ENCODE data around the gene PRKACA.

PRKACA gene

GRCh38 chr19:14127176-14127575 lies 9.6 kb upstream of the PRKACA start:
- H3K36me3 ChIP-seq (ENCODE audit: insufficient read depth, low read length) = peaks cover 35% of the 10 kb centered on the region
- no peak overlapping the region for H3K9ac ChIP-seq (ENCODE audit: low read depth, low read length)
- no peak overlapping the region for H3K4me3 ChIP-seq (ENCODE audit: low read length)
- H3K9me3 ChIP-seq (ENCODE audit: insufficient read depth, low read depth, low read length) = no peaks in the 10 kb centered on the region
- no peak overlapping the region for H3K27ac ChIP-seq (ENCODE audit: low read depth, low read length)
- H3K4me1 ChIP-seq (ENCODE audit: insufficient read depth, low read length) = no peaks in the 10 kb centered on the region
- H3K27me3 ChIP-seq (ENCODE audit: insufficient read depth, low read length) = no peaks in the 10 kb centered on the region
- 94% methylated on average over 8 of the region's 8 CpGs for whole genome bisulfite sequencing

GRCh38 chr19:14122924-14123323 lies 5.4 kb upstream of the PRKACA start:
- H3K27ac ChIP-seq (ENCODE audit: low read depth, low read length) = no peak overlapping the region
- H3K36me3 ChIP-seq (ENCODE audit: insufficient read depth, low read length) = peaks cover 33% of the 10 kb centered on the region
- no peak overlapping the region for H3K9ac ChIP-seq (ENCODE audit: low read depth, low read length)
- 94% methylated on average over 6 of the region's 6 CpGs for WGBS
- no peak overlapping the region for H3K4me3 ChIP-seq (ENCODE audit: low read length)
- H3K27me3 ChIP-seq (ENCODE audit: insufficient read depth, low read length) = no peaks in the 10 kb centered on the region
- H3K9me3 ChIP-seq (ENCODE audit: insufficient read depth, low read depth, low read length) = no peaks in the 10 kb centered on the region
- peaks cover 4% of the 10 kb centered on the region; the same call in 1 of the 2 replicates for H3K4me1 ChIP-seq (ENCODE audit: insufficient read depth, low read length)

- Histone ChIP-seq H3K9me3 (ENCODE audit: insufficient read depth, low read depth, low read length) (no peaks in the 10 kb centered on the region), H3K27me3 (ENCODE audit: insufficient read depth, low read length) (no peaks in the 10 kb centered on the region), H3K36me3 (ENCODE audit: insufficient read depth, low read length) (peaks cover 26% of the 10 kb centered on the region), H3K4me1 (ENCODE audit: insufficient read depth, low read length) (peaks cover 7% of the 10 kb centered on the region; the same call in 1 of the 2 replicates), H3K4me3 (ENCODE audit: low read length) (no peak overlapping the region), H3K9ac (ENCODE audit: low read depth, low read length) (no peak overlapping the region), H3K27ac (ENCODE audit: low read depth, low read length) (no peak overlapping the region)
- WGBS = 95% methylated on average over 7 of the region's 7 CpGs
Observed at GRCh38 chr19:14120497-14120780, 2.9 kb upstream of the PRKACA start.

GRCh38 chr19:14119644-14120496 lies 2.3 kb upstream of the PRKACA start:
- no peak overlapping the region for H3K27ac ChIP-seq (ENCODE audit: low read depth, low read length)
- peaks cover 7% of the 10 kb centered on the region; the same call in 1 of the 2 replicates for H3K4me1 ChIP-seq (ENCODE audit: insufficient read depth, low read length)
- H3K36me3 ChIP-seq (ENCODE audit: insufficient read depth, low read length) = peaks cover 22% of the 10 kb centered on the region
- H3K4me3 ChIP-seq (ENCODE audit: low read length) = no peak overlapping the region
- H3K9me3 ChIP-seq (ENCODE audit: insufficient read depth, low read depth, low read length) = no peaks in the 10 kb centered on the region
- WGBS = 93% methylated on average over 7 of the region's 7 CpGs
- no peak overlapping the region for H3K9ac ChIP-seq (ENCODE audit: low read depth, low read length)
- no peaks in the 10 kb centered on the region for H3K27me3 ChIP-seq (ENCODE audit: insufficient read depth, low read length)

- Histone ChIP-seq H3K27ac (ENCODE audit: low read depth, low read length) (peak overlapping the region; percentile 89; the same call in 1 of the 2 replicates), H3K4me3 (ENCODE audit: low read length) (peak overlapping the region; percentile 61; the same call in 1 of the 2 replicates), H3K27me3 (ENCODE audit: insufficient read depth, low read length) (no peaks in the 10 kb centered on the region), H3K9ac (ENCODE audit: low read depth, low read length) (no peak overlapping the region; the same call in 1 of the 2 replicates), H3K4me1 (ENCODE audit: insufficient read depth, low read length) (peaks cover 7% of the 10 kb centered on the region; the same call in 1 of the 2 replicates), H3K36me3 (ENCODE audit: insufficient read depth, low read length) (peaks cover 16% of the 10 kb centered on the region), H3K9me3 (ENCODE audit: insufficient read depth, low read depth, low read length) (no peaks in the 10 kb centered on the region)
- 82% methylated on average over 2 of the region's 3 CpGs for WGBS
Observed at GRCh38 chr19:14119146-14119545, 1.6 kb upstream of the PRKACA start.

- WGBS = 13% methylated on average over 59 of the region's 61 CpGs
- Histone ChIP-seq H3K9me3 (ENCODE audit: insufficient read depth, low read depth, low read length) (no peaks in the 10 kb centered on the region), H3K36me3 (ENCODE audit: insufficient read depth, low read length) (peaks cover 12% of the 10 kb centered on the region), H3K27me3 (ENCODE audit: insufficient read depth, low read length) (no peaks in the 10 kb centered on the region), H3K27ac (ENCODE audit: low read depth, low read length) (peak overlapping the region; percentile 89), H3K4me1 (ENCODE audit: insufficient read depth, low read length) (peaks cover 10% of the 10 kb centered on the region), H3K4me3 (ENCODE audit: low read length) (peak overlapping the region; percentile 61), H3K9ac (ENCODE audit: low read depth, low read length) (peak overlapping the region; percentile 74)
Observed at GRCh38 chr19:14118165-14119051, 846 bp upstream of the PRKACA start.

- no peak overlapping the region for H3K9ac ChIP-seq (ENCODE audit: low read depth, low read length)
- no peak overlapping the region for H3K27ac ChIP-seq (ENCODE audit: low read depth, low read length)
- no peaks in the 10 kb centered on the region for H3K27me3 ChIP-seq (ENCODE audit: insufficient read depth, low read length)
- H3K36me3 ChIP-seq (ENCODE audit: insufficient read depth, low read length) = peaks cover 12% of the 10 kb centered on the region
- peaks cover 22% of the 10 kb centered on the region for H3K4me1 ChIP-seq (ENCODE audit: insufficient read depth, low read length)
- H3K9me3 ChIP-seq (ENCODE audit: insufficient read depth, low read depth, low read length) = no peaks in the 10 kb centered on the region
- under 1% methylated on average over 33 of the region's 33 CpGs for whole genome bisulfite sequencing
- H3K4me3 ChIP-seq (ENCODE audit: low read length) = peak overlapping the region; percentile 63
Observed at GRCh38 chr19:14116918-14117578, 514 bp downstream of the PRKACA start.

- H3K9ac ChIP-seq (ENCODE audit: low read depth, low read length) = no peak overlapping the region
- H3K27ac ChIP-seq (ENCODE audit: low read depth, low read length) = no peak overlapping the region
- peaks cover 26% of the 10 kb centered on the region for H3K4me1 ChIP-seq (ENCODE audit: insufficient read depth, low read length)
- peaks cover 11% of the 10 kb centered on the region for H3K36me3 ChIP-seq (ENCODE audit: insufficient read depth, low read length)
- 48% methylated on average over 6 of the region's 6 CpGs for WGBS
- peak overlapping the region; percentile 63 for H3K4me3 ChIP-seq (ENCODE audit: low read length)
- H3K27me3 ChIP-seq (ENCODE audit: insufficient read depth, low read length) = no peaks in the 10 kb centered on the region
- no peaks in the 10 kb centered on the region for H3K9me3 ChIP-seq (ENCODE audit: insufficient read depth, low read depth, low read length)
Observed at GRCh38 chr19:14116525-14116917, 1.0 kb downstream of the PRKACA start.

GRCh38 chr19:14115756-14116155 lies 1.8 kb downstream of the PRKACA start:
- Histone ChIP-seq H3K4me3 (ENCODE audit: low read length) (no peak overlapping the region), H3K27ac (ENCODE audit: low read depth, low read length) (no peak overlapping the region)

GRCh38 chr19:14114854-14115253 lies 2.7 kb downstream of the PRKACA start:
- H3K4me3 ChIP-seq (ENCODE audit: low read length) = no peak overlapping the region
- H3K9ac ChIP-seq (ENCODE audit: low read depth, low read length) = no peak overlapping the region
- H3K9me3 ChIP-seq (ENCODE audit: insufficient read depth, low read depth, low read length) = no peaks in the 10 kb centered on the region
- peaks cover 26% of the 10 kb centered on the region for H3K4me1 ChIP-seq (ENCODE audit: insufficient read depth, low read length)
- no peaks in the 10 kb centered on the region for H3K27me3 ChIP-seq (ENCODE audit: insufficient read depth, low read length)
- peaks cover 3% of the 10 kb centered on the region; the same call in 1 of the 2 replicates for H3K36me3 ChIP-seq (ENCODE audit: insufficient read depth, low read length)
- H3K27ac ChIP-seq (ENCODE audit: low read depth, low read length) = no peak overlapping the region
- WGBS = 74% methylated on average over 8 of the region's 9 CpGs

More at GRCh38 chr19:14115756-14116155, 1.8 kb downstream of the PRKACA start:
- WGBS = 86% methylated on average over 5 of the region's 5 CpGs
- Histone ChIP-seq H3K9me3 (ENCODE audit: insufficient read depth, low read depth, low read length) (no peaks in the 10 kb centered on the region), H3K27me3 (ENCODE audit: insufficient read depth, low read length) (no peaks in the 10 kb centered on the region), H3K4me1 (ENCODE audit: insufficient read depth, low read length) (peaks cover 26% of the 10 kb centered on the region), H3K9ac (ENCODE audit: low read depth, low read length) (no peak overlapping the region), H3K36me3 (ENCODE audit: insufficient read depth, low read length) (peaks cover 6% of the 10 kb centered on the region; the same call in 1 of the 2 replicates)

All from HUES64 (cell line).